AG09319 (cell line): ENCODE results near the gene SHC3.

Experiments used
- DNase-seq: peaks from one replicate; pipeline ENCODE4 v3.0.0-alpha.2; 2010; ENCODE audit warnings: low read depth; ENCODE audit errors: extremely low read depth
- TF ChIP-seq, protein P1 (sequence below): IDR thresholded peaks from 2 replicates; pipeline ENCODE4 v1.5.1; 2011; ENCODE audit warnings: low read depth, mild to moderate bottlenecking, inconsistent platforms, low read length, moderate library complexity

Gene SHC3

DNA sequence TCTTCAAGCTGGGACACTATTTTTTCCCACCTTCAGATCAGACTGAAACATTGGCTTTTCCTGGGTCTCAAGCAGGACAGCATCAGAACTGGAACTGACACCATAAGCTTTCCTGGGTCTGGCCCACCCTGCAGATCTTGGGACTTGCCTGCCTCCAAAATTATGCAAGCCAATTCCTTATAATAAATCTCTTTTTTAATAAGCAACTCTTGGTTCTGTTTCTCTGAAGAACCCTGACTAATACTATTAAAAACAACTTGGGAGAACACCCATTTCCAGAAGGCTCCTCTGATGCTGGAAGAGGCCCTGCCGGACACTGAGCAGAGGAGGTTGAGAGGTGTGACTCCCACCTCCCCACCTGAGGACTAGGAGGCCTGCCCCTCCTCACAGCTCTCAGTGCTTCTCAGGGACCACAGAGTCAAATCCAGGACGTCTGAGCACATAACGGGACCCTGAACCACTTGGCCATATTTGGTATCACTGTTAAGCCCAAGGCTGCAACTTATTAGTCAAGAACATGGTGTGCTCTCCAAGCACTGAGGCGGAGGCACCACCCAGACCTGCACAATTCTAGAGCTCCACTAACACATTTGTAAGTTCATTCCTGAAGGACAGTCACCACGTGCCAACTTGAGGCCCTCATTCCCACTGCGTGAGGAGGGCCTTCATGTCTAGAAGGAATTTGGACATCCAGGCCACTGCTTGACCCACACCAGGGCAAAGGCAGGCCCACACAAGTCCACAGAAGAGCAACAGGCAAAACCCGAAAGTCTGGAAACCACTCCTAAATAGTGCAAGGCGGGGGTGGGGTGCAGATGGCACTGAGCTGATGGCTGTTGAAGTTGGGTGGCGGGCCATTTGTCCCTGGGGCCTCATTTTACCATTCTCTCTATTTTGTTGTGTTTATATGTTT is 9.5 kb downstream of the SHC3 start:
- no peak for DNase-seq
- TF ChIP-seq, protein P1, sequence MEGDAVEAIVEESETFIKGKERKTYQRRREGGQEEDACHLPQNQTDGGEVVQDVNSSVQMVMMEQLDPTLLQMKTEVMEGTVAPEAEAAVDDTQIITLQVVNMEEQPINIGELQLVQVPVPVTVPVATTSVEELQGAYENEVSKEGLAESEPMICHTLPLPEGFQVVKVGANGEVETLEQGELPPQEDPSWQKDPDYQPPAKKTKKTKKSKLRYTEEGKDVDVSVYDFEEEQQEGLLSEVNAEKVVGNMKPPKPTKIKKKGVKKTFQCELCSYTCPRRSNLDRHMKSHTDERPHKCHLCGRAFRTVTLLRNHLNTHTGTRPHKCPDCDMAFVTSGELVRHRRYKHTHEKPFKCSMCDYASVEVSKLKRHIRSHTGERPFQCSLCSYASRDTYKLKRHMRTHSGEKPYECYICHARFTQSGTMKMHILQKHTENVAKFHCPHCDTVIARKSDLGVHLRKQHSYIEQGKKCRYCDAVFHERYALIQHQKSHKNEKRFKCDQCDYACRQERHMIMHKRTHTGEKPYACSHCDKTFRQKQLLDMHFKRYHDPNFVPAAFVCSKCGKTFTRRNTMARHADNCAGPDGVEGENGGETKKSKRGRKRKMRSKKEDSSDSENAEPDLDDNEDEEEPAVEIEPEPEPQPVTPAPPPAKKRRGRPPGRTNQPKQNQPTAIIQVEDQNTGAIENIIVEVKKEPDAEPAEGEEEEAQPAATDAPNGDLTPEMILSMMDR = no peak

DNA sequence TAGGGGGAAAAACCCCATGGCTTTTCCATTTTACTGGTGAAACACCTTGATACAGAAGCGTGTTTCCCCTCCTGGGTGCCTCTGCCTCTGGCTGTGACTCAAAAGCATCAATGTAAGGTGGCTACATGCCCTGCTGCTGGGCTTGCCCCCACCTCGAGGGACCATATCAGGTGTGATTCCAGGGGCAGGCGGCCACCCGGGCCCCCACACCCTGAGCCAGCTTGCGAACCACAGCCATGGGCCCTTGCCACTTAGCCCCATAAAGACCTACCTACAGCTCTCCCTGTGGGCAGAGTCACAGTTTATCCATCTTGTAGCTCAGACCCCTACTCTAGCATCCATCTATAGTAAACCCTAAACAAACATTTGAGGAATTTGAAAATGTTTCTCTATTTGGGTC is 10.8 kb downstream of the SHC3 start:
- TF ChIP-seq, protein P1 = no peak
- DNase-seq = no peak

DNA sequence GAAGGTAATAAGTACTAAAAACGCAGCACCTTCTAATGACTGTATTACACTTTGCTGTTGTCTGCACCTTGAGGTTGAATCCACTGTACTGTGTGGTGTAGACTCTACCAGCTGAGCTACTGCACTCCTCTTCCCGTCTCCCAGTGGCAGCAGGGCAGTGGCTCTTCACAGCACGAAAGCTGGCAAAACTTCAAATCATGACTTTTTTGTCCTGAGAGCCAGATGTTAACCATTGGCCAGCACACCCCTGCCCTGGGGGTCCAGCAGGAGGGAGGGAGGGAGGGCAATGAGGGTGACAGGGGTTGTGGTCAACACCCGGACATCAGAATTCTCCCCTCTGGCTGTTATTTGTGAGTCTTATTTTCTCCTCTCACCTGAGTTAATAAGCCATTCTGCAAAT is 11.8 kb downstream of the SHC3 start:
- DNase-seq = no peak
- TF ChIP-seq, protein P1 = no peak

DNA sequence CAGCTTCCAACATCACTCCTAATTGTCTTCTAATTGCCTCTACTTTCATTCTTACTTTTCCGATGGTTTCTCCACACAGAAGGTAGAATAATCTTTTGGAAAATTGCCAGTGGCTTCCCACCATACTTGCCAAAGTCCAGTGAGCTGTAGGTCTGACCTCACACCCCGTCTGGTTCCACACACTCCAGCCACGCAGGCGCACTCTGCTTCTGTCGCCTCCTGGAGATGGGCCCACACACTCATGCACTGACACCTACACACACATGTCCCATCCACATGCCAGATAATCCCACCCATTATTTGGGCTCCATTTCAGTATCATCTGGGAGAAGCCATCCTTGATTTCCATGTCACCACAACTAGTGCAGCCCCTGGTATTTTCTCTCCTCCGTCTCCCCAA is 12.7 kb downstream of the SHC3 start:
- DNase-seq = no peak
- TF ChIP-seq, protein P1 = no peak

DNA sequence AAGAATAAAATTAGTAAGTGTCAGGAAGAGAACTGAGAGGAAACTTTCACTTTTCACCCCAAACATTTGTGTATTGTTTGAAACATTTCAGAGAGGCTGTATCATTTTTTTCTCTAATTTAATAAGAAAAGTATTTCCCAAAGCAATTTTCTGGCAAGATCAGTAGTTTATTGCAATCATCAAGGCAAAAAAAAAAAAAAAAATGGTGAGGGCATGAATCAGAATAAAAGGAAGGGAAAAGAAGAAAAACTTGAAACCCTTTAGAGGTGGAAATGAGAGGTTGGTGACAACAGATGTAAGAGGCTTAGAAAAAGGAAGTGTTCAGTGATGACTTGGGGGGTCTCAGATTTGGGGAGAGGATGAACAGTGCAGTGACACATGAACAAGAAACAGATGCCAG is 13.3 kb downstream of the SHC3 start:
- DNase-seq = no peak
- TF ChIP-seq, protein P1 = no peak

DNA sequence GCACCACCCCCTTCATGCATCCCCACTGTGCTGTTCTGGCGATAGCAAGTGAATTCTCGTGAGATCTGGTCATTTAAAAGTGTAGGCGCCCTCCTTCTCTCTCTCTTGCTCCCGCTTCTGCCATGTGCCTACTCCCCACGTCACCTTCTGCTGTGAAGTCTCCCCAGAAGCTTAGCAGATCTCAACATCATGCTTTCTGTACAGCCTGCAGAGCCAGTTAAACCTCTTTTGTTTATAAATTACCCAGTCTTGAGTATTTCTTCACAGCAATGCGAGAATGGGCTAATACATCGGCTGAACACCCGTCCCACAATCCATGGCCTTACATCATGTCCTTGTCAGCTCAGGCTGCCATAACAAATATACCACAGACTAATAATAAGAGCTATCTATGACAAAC is 17.4 kb downstream of the SHC3 start:
- DNase-seq = no peak
- TF ChIP-seq, protein P1 = no peak

DNA sequence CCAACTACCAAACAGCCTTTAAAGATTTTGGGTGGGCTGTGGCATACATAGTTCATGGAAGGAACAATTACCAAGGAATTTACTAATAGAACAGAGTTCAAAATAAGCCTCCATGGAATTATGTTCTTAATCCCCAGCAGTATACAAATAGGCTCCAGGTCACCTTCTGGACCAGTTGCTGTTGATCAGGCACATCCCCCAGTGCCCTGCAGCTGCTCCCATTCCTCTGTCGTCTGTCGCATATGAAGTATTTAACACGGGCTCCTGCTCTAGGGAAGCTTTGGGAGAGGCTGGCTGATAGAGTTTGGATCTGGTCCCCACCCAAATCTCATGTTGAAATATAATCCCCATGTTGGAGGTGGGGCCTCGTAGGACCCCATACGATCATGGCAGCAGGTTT is 17.8 kb downstream of the SHC3 start:
- DNase-seq = no peak
- TF ChIP-seq, protein P1 = no peak
